Activated CD4-positive, alpha-beta T cell treated with anti-CD3 and anti-CD28 coated beads, Interleukin-2, amount 50 U/mL, for 24 hours (primary cell): ENCODE results near the gene DIS3L2.
"Not testable (repeated sequence)": the region's sequence is repeated elsewhere in the genome, so short reads cannot be mapped to it uniquely, and the experiment has no call there.

Experiments used
- DNase-seq, 2 donors: peaks; one replicate each; pipeline ENCODE4 v3.0.0-alpha.2; 2020; ENCODE audit warnings: low read depth in 1 of 2, low spot score in 1 of 2

DIS3L2 gene

GRCh38 chr2:232363064-232363783, 401.7 kb downstream of the DIS3L2 start:
- not testable (repeated sequence) for DNase-seq

- no peak for DNase-seq
These were observed 402.5 kb downstream of the DIS3L2 start for GRCh38 chr2:232363784-232364615.

GRCh38 chr2:232364806-232365594, 403.5 kb downstream of the DIS3L2 start:
- DNase-seq, result not testable (repeated sequence)

GRCh38 chr2:232365621-232366321, 404.3 kb downstream of the DIS3L2 start:
- DNase-seq, result no peak

- not testable (repeated sequence) for DNase-seq
These were observed 404.9 kb downstream of the DIS3L2 start for GRCh38 chr2:232366461-232366860.

- no peak for DNase-seq
These were observed 405.5 kb downstream of the DIS3L2 start for GRCh38 chr2:232367016-232367415.

DNA sequence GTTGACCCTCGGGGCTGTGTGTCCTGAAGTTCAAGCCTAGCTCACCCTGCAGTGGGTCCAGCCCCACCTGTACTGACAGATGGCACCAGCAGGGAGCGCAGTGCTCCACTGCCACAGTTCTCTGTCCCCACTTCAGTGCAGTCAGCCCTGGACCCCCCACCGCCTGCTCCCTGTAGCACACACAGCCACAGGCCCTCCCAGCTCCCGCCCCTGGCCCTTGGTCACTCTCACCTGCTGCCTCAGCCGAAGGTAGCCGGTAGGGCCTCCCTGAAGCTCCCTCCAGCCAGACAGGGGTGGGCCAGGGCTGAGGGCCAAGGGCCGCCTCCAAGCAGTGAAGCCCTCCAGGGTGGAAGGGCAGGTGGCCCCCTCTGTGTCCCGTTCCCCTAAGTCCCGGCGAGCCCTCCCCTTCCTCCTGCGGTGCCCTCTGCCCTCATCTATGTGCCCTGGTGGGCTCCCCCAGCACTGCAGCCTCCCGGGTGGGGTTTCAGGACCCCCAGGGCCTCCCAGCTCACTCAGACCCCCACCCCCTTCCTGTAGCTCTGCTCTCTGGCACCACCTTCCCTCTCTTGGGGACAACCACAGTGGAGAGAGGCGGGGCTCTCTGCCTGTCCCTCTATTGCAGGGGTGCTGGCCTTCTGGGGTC, 406.2 kb downstream of the DIS3L2 start:
- DNase-seq, result no peak

DNA sequence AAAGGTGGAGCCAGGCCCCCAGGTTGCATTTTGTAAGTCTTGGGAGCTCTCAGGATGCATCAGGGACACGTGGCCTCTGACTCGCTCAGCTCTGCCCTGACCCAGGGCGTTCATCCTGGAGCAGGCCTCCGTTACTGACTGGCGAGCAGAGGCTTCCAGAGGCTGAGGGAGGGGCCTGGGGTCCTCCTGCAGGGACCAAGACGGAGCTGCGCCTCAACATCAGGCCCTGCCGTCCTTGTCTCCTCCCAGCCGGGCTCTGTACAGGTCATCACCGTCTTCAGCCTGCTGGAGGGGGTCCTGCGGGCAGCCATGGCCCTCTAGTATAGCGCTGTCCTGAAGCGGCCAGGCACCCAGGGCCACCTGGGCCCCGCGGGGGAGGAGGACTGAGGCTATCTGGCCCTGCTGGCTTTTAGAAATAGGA, 406.8 kb downstream of the DIS3L2 start:
- no peak for DNase-seq

DNA sequence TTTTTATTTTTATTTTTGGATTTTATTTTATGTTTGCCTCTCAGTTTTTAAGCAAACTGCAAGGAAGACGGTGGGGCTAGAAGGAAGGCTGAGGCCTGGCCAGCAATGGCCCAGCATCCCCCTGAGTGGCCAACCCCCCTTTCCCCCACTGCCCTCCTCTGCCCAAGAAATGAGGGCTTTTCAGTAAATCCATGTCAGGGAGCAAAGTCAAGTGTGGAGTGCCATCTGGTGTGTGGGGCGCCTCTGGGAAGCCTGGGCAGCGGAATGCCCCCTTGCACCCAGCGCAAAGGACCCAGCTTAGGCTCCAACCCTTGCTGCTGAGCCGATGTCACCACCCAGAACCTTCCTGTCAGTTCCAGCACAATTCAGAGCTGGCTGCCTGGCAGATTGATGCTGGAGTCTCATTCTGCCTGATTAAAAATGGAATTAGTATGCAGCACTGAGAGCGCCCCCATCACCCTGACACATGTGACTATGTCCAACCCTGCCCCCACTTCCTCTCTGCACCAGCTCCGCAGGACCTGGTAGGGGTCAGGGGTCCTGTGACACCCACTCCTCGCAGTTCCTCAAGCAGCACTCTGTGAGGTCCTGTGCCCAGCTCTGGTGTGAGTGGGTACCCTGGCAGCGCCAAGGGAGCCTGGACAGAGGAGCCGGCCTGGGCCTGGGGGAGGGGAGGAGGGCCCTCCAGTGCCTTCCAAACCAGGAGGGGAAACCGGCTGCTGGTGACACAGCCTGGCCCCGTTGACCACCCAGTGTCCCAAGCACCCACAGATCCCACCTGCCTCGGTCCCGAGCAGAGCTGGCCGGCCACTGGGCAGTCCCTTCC, 407.8 kb downstream of the DIS3L2 start:
- no peak for DNase-seq

- not testable (repeated sequence) for DNase-seq
These were observed 408.5 kb downstream of the DIS3L2 start for GRCh38 chr2:232370007-232370406.

DNA sequence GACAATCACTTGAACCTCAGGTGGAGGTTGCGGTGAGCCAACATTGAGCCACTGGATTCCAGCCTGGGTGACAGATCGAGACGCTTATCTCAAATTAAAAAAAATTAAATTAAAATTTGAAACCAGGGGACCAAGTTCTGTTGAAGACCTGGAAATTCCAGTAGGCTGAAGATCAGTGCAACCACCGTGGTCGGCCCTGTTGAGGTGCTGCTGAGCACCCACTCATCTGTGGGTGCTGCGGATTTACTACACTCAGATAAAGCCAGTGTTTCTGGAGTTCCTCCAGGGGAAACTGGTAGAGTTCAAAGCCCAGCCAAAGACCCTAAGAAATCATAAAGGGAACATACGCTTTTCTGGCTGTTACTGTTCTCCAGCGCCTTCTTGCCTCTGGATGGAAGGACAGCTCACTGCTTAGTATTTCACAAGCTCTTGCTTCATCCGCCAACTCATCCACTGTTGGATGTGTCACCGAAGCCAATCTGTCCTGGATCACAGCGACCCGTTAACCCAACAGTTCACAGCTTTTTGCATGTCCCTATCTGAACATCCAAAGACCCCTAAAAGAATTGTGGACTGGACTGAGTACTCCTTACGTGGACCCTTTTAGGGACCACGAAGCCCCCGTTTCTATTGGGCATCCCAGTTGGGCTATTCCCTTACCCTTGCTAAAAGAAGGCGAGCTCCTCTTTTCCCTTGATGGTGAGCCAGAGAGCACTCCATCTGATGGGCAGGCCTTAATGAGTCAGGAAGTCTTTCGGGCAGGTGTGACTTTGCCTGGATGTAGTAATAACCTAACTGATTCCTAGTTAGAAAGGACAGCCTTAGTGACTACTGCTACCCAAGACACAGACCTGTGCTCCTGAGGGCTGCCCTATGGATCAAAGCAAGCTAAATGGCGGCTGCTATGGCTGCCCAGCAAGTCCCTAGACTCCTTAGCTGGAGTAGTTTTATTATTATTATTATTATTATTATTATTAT, 411.0 kb downstream of the DIS3L2 start:
- DNase-seq, result no peak

DNA sequence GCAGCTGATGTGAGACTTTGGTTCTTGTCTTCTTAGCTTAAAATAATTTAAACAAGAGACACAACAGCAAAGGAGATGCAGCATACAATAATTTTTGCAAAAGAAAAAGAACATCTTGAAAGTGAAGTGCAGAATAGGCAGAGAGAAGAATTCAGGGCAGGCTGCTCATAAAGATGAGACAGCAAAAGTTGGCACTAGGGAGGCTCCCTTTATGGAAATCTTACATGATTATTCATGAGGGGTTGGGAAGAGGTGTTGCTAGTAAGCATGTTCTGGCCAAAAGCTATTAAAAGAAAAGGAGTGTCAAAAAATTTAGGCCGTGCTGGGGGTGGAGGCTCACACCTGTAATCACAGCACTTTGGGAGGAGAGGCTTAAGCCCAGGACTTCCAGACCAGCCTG, 412.8 kb downstream of the DIS3L2 start:
- DNase-seq, result no peak

- DNase-seq, result no peak
These were observed 413.7 kb downstream of the DIS3L2 start for GRCh38 chr2:232375164-232375563.

GRCh38 chr2:232376260-232376659, 414.7 kb downstream of the DIS3L2 start:
- DNase-seq, result no peak

DNA sequence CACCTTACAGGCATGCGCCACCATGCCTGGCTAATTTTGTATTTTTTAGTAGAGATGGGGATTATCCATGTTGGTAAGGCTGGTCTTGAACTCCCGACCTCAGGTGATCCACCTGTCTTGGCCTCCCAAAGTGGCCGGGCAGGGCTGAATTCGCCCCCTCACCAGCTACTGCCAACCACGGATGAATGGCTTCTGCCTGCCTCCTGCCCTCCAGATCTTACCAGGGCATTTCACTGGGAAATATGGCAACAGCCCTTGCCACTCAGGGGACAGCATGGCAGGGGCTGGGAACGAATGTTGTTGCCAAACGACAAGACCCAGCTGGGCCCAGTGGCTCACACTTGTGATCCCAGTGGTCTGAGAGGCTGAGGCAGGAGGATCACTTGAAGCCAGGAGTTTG, 415.2 kb downstream of the DIS3L2 start:
- DNase-seq, result no peak

- no peak for DNase-seq
These were observed 415.8 kb downstream of the DIS3L2 start for GRCh38 chr2:232377319-232377718.

DNA sequence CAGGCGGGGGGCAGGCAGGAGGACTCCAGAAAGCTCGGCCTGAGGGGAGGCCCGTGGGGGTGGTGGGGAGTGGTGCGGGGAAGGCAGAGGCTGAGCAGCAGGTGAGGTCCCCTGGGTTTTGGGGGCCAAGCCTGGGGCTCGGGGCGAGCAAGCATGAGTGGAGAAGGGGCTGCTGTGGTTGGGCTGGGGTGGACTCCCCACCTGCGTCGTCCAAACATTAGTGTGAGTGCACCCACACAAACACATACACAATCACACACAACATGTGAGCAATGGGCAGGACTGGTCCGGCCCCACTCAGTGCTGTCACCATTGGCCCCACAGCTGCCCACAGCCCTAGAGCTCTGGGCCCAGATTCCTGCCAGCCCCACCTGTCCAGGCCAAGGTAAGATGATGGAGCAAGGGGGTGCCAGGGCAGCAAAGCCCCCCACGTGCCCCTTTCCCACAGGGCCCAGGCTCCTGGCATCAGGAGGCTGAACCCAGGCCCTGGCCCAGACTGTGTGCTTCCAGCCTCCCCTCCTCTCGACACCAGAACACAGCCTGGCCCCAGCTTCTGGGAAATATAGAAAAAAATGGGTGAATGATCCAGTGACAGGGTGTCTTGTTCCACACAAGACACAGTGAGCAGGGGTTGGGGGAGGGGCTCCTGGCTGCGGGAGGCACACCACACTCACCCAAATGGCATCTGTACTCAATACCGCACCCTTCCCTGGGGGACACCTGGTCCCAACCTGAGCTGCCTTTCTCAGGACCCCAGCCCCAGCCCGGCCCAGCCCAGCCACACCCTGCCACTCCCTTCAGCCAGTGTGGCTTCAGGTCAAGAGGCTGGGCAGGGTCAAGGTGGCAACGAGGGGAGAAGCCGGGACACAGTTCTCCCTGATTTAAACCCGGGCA, 416.6 kb downstream of the DIS3L2 start:
- DNase-seq, result no peak
